Erythroblast (primary cell): ENCODE measurements around the gene CFAP206.

ENCODE experiments used
- GATA1 ChIP-seq: IDR thresholded peaks from 2 replicates; pipeline ENCODE4 v1.6.1; 2011; ENCODE audit warnings: low read depth, mild to moderate bottlenecking, control low read depth, low read length, moderate library complexity
- POLR2A ChIP-seq: IDR thresholded peaks from 2 replicates; pipeline ENCODE4 v1.6.1; 2011; ENCODE audit warnings: mild to moderate bottlenecking, low read length

DNA sequence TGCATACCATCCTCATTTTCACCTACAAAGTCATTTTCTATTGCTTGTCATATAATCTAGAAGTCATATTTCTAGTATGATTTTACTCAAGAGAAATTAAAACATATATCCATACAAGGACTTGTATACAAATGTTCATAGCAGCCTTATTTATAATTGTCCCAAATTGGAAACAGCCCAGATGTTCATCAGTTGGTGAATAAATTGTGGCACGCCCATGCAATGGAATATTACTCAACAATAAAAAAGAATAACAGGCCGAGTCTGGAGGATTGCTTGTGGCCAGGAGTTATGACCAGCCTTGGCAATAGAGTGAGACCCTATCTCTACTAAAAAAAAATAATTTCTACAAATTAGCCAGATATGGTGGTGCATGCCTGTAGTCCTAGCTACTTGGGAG lies 34.4 kb upstream of the CFAP206 start:
- no peak for TF ChIP-seq POLR2A
- no peak for TF ChIP-seq GATA1
